Gastrocnemius medialis (tissue), 4 donors: ENCODE measurements around the gene SH3BP1. TPM values are rescaled to one million over a fixed set of nuclear protein-coding genes. Genes with fewer than 3 reads are reported as not detected.

Source experiments
- ATAC-seq, 2 donors: fragments of 150-250 bp; one replicate each; pipeline ENCODE4 v1.9.1; 2016
- DNase-seq, 2 donors: peaks; one replicate each; pipeline ENCODE4 v3.0.0-alpha.2; 2019
- H3K27ac ChIP-seq, 4 donors: fragments of 200-600 bp; sonication (generic); 1 replicate in 1 of 4; 2 replicates in 3 of 4; pipeline ENCODE4 v1.5.1; 2016 to 2018; ENCODE audit warnings: mild to moderate bottlenecking in 2 of 4, moderate library complexity in 1 of 4
- H3K27me3 ChIP-seq, 3 donors: fragments of 200-600 bp; sonication (generic) in 2 of 3; 1 replicate in 1 of 3; 2 replicates in 2 of 3; pipeline versions ENCODE4 v1.5.1 to v1.6.0; 2016 to 2019; ENCODE audit warnings: mild to moderate bottlenecking in 1 of 3, moderate library complexity in 1 of 3
- H3K36me3 ChIP-seq, 2 donors: fragments of 200-600 bp; sonication (generic) in 1 of 2; one replicate each; pipeline ENCODE4 v1.5.1; 2017 to 2018
- H3K4me1 ChIP-seq, 2 donors: fragments of 200-600 bp; sonication (generic) in 1 of 2; one replicate each; pipeline ENCODE4 v1.5.1; 2016 to 2017; ENCODE audit warnings: mild to moderate bottlenecking in 2 of 2
- H3K4me3 ChIP-seq, 4 donors: fragments of 200-600 bp; sonication (generic) in 3 of 4; 1 replicate in 1 of 4; 2 replicates in 3 of 4; pipeline ENCODE4 v1.5.1; 2016 to 2019; ENCODE audit warnings: mild to moderate bottlenecking in 2 of 4
- H3K9me3 ChIP-seq, 3 donors: fragments of 200-600 bp; sonication (generic) in 2 of 3; 1 replicate in 1 of 3; 2 replicates in 2 of 3; pipeline ENCODE4 v1.5.1; 2016 to 2019
- POLR2A ChIP-seq, 2 donors: fragments of 450-650 bp; IDR thresholded peaks; one replicate each; pipeline ENCODE4 v1.6.1; 2017; ENCODE audit warnings: antibody characterized with exemption in 2 of 2, mild to moderate bottlenecking in 2 of 2, moderate library complexity in 2 of 2
- in situ Hi-C, 4 donors: fragments of 200-750 bp; cut with MboI; loops; one replicate each; pipeline versions ENCODE4 v1.15.0 to v1.8.0; 2017; ENCODE audit warnings: low sequenced_read_pairs in 4 of 4
- intact Hi-C: fragments of 100-400 bp; cut with DNase I; formaldehyde crosslinking; loops from one replicate; pipeline ENCODE4 v1.15.1; 2023; ENCODE audit warnings: low total_unique reads
- total RNA-seq, 4 donors: library from RNA; depleted of rRNA; stranded (reverse); fragments of >200 nt; gene quantifications; one replicate each; pipeline versions ENCODE4 v1.1.0 to v1.2.3, GENCODE V29; 2016
- TF ChIP-seq, protein P1 (sequence below), 5 experiments: fragments of 450-650 bp in 3 of 5; fragments of 200-600 bp in 2 of 5; sonication (generic) in 2 of 5; IDR thresholded peaks in 4 of 5; conservative IDR thresholded peaks in 1 of 5; 1 replicate in 4 of 5; 2 replicates in 1 of 5; pipeline ENCODE4 v1.5.1; 2016 to 2019; ENCODE audit warnings: antibody characterized with exemption in 5 of 5, mild to moderate bottlenecking in 3 of 5, moderate library complexity in 3 of 5

The SH3BP1 gene
- total RNA-seq, 4 donors from 2014 or later: 1.1 to 1.8 (median 1.6) TPM; not detected in 1

DNA sequence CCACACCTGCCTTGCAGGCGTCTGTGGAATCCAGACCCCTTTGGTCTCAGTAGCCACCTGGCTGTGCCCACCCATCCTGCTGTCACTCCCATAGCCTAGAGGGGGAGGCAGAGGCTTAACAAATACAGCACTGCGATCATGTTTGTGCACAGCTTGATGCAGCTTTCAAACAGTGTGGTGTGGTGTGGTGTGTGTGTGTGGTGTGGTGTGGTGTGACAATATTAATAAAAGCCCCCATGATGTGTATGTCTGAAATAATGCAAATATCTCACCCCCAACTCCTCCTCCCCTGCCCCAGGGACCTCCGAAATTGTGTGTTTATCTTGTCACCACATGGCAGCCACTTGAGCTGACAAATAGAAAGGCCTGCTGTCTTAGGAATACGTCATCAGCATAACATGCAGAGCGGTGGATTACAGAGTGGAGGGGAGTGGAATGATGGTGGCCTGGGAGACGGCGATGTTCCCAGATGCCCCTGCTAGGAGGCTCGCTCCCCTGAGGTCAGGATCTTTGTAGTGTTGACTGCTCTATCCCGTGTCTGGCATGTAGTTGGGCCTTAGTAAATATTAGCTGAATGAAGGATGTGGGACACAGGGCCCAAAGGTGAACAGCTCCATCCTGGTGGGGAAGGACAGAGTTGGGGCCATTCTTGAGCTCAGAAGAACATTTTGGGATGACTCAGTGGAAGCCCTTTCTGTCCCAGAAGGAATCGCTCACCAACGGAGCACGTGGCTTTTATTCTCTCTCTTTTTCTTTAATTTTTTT lies 21.9 kb downstream of the SH3BP1 start:
- ATAC-seq (peak in 1 of 2 donors; percentile 25), DNase-seq (no peak)
- Histone ChIP-seq H3K4me1 (peaks cover 38 to 48% of the 10 kb centered on the region in 2 donors), H3K27ac (peak overlapping the region; percentile 58 to 75 (median 73)), H3K36me3 (no peaks in the 10 kb centered on the region), H3K4me3 (no peak overlapping the region), H3K9me3 (no peaks in the 10 kb centered on the region), H3K27me3 (no peaks in the 10 kb centered on the region)
- in situ Hi-C loops: no loop called here
- TF ChIP-seq, protein P1, sequence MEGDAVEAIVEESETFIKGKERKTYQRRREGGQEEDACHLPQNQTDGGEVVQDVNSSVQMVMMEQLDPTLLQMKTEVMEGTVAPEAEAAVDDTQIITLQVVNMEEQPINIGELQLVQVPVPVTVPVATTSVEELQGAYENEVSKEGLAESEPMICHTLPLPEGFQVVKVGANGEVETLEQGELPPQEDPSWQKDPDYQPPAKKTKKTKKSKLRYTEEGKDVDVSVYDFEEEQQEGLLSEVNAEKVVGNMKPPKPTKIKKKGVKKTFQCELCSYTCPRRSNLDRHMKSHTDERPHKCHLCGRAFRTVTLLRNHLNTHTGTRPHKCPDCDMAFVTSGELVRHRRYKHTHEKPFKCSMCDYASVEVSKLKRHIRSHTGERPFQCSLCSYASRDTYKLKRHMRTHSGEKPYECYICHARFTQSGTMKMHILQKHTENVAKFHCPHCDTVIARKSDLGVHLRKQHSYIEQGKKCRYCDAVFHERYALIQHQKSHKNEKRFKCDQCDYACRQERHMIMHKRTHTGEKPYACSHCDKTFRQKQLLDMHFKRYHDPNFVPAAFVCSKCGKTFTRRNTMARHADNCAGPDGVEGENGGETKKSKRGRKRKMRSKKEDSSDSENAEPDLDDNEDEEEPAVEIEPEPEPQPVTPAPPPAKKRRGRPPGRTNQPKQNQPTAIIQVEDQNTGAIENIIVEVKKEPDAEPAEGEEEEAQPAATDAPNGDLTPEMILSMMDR (IDR thresholded peaks at IDR 0.05 in 4 of 5, conservative IDR thresholded peaks at IDR 0.05 in 1 of 5): peak in 4 of 5 experiments; percentile 38 to 53 (median 49)
- no peak for TF ChIP-seq POLR2A (IDR thresholded peaks at IDR 0.05)
- intact Hi-C loops: no loop called here

DNA sequence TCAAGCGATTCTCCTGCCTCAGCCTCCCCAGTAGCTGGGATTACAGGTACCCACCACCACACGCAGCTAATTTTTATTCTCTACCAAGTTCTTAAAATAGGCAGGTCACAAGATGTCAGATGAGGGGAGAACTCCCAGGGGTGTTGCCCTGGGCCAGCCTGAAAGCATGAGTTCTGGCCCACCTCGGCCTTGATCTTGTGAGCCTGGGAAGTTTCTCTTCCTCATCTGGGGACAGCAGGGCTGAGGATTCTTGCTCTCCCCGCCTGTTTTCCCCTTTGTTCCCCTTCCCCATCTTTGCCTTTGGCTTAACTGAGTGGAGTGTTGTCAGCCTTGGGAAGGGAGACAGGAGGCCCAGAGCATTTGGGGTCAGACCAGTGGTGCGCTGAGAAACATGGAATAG lies 22.6 kb downstream of the SH3BP1 start:
- peaks cover 38 to 48% of the 10 kb centered on the region in 2 donors for H3K4me1 ChIP-seq
- DNase-seq (no peak), ATAC-seq (no peak)
- intact Hi-C loops (no loop called here), in situ Hi-C loops (no loop called here)
- no peaks in the 10 kb centered on the region for H3K27me3 ChIP-seq
- TF ChIP-seq, protein P1 (IDR thresholded peaks at IDR 0.05 in 4 of 5, conservative IDR thresholded peaks at IDR 0.05 in 1 of 5): no peak
- TF ChIP-seq POLR2A (IDR thresholded peaks at IDR 0.05): no peak
- no peaks in the 10 kb centered on the region for H3K9me3 ChIP-seq
- no peak overlapping the region for H3K4me3 ChIP-seq
- peak overlapping the region; percentile 58 to 75 (median 73) for H3K27ac ChIP-seq
- no peaks in the 10 kb centered on the region for H3K36me3 ChIP-seq

DNA sequence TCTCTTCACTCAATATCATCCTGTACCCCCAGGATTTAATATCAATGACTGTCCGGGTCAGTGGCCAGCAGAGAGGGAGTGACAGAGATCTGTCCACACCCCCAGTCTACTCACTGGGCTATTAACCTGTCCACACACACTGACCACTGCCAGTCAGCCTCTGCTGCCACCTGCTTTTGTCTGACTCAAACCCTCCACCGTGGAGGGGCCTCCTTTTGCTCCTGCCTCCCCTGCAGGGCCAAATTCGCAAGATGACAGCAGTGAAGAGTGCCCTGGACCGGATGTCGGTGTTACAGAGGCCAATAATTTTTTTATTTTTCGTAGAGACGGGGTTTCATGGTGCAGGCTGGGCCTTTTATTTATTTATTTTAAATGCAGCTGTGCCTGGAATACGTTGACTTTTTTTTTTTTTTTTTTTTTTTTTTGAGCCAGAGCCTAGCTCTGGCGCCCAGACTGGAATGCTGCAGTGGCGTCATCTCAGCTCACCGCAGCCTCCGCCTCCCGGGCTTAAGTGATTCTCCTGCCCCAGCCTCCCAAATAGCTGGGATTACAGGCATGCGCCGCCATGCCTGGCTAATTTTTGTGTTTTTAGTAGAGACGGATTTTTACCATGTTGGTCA lies 24.2 kb downstream of the SH3BP1 start:
- Histone ChIP-seq H3K27me3 (no peaks in the 10 kb centered on the region), H3K27ac (peak overlapping the region in 2 of 4 donors; percentile 55 to 58), H3K4me1 (peaks cover 32 to 46% of the 10 kb centered on the region in 2 donors), H3K36me3 (no peaks in the 10 kb centered on the region), H3K9me3 (no peaks in the 10 kb centered on the region), H3K4me3 (no peak overlapping the region)
- DNase-seq: no peak
- intact Hi-C loops: no loop called here
- ATAC-seq: peak in 1 of 2 donors; percentile 8
- TF ChIP-seq, protein P1 (IDR thresholded peaks at IDR 0.05 in 4 of 5, conservative IDR thresholded peaks at IDR 0.05 in 1 of 5): no peak
- no peak for TF ChIP-seq POLR2A (IDR thresholded peaks at IDR 0.05)
- in situ Hi-C loops: no loop called here

DNA sequence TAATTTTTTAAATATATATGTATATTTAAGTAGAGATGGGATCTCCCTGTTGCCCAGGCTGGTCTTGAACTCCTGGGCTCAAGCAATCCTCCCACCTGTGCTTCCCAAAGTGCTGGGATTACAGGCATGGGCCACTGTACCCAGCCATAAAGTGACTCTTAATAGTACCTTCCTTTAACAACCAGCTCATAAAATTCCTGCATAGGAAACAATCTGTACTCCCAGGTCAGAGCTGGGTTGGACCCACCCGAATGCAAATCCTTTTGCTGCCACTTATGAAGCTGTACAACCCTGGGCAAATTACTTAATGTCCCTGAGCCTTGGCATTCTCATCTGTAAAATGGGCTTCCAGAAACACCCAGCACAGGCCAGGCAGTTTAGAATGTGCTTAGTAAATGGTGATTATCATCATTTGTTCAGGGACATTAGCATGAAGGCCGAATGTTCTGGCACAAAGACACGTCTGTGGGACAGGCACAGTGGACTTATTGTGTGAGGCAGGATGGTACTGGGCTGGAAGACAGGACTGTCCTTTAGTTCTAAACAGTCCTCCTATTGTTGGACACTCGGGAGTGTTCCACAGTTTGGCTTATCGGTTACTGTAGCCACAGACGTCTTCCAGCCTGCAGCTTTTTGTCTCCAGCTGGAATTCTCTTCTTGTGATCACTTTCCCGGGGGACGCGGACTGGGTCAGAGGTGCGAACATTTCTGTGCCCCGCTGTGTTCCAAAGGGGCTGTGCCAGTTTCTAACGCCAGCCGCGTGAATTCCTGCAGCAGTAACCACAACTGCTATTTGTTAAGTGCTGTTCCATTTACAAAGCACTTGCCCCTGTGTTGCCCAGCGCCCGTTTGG lies 25.0 kb downstream of the SH3BP1 start:
- Histone ChIP-seq H3K27me3 (no peaks in the 10 kb centered on the region), H3K4me3 (no peak overlapping the region), H3K27ac (peak overlapping the region in 1 of 4 donors; percentile 55), H3K4me1 (peaks cover 31 to 42% of the 10 kb centered on the region in 2 donors), H3K36me3 (no peaks in the 10 kb centered on the region), H3K9me3 (no peaks in the 10 kb centered on the region)
- DNase-seq (no peak), ATAC-seq (no peak)
- in situ Hi-C loops (no loop called here), intact Hi-C loops (no loop called here)
- TF ChIP-seq POLR2A (IDR thresholded peaks at IDR 0.05): no peak
- TF ChIP-seq, protein P1 (IDR thresholded peaks at IDR 0.05 in 4 of 5, conservative IDR thresholded peaks at IDR 0.05 in 1 of 5): no peak
